RCC 7860 (cell line): ENCODE results near the gene KLHL10.
"Not testable (repeated sequence)": the region's sequence is repeated elsewhere in the genome, so short reads cannot be mapped to it uniquely, and the experiment has no call there.

ENCODE experiments used
- DNase-seq: peaks from one replicate; pipeline ENCODE4 v3.0.0-alpha.2; 2015; ENCODE audit warnings: low spot score
- FAIRE-seq: peaks from 2 replicates; lab custom pipeline; 2012; peaks lifted over from hg19 to GRCh38; lab: Jason Lieb, UNC

KLHL10 gene

DNA sequence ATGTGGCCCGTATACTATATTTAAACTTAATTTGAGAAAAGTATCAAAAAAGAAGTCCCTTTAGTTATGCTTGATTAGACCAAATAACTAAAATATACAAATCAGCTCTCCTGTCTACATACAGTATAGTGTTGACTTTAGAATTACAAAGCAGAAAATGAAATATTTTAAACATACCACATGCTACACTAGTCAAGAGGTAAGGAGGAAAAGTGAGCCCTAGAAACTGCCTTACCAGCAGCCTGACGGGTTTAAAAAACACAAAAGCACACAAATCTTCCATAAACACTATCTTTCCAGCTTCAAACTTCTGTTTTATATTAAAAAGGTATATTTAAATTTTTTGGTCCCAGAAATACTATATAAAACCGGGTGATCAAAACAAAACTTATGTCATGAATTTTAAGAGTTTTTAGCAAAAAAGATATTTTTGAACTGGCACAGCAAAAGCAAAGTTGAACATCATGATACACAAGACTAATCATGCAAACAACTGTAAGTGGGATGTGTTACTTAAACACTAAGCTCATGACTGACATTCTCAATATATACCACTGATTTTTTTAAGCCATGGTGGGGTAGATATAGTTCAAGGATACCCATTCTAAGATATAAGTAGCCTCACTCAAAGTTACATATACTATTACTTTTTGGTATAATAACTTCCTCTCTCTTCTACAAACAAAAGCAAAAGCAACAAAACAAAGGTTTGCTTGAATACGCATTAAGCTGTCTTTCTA is 11.8 kb downstream of the KLHL10 start:
- no peak for FAIRE-seq
- DNase-seq, result no peak

DNA sequence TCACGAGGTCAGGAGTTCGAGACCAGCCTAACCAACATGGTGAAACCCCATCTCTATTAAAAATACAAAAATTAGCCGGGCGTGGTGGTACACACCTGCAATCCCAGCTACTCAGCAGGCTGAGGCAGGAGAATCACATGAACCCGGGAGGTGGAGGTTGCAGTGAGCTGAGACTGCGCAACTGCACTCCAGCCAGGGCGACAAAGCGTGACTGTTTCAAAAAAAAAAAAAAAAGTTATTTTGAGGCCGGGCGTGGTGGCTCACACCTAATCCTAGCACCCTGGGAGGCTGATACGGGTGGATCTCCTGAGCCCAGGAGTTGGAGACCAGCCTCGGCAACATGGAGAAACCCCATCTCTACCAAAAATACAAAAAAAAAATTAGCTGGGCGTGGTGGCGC is 13.8 kb downstream of the KLHL10 start:
- DNase-seq, FAIRE-seq: not testable (repeated sequence)

DNA sequence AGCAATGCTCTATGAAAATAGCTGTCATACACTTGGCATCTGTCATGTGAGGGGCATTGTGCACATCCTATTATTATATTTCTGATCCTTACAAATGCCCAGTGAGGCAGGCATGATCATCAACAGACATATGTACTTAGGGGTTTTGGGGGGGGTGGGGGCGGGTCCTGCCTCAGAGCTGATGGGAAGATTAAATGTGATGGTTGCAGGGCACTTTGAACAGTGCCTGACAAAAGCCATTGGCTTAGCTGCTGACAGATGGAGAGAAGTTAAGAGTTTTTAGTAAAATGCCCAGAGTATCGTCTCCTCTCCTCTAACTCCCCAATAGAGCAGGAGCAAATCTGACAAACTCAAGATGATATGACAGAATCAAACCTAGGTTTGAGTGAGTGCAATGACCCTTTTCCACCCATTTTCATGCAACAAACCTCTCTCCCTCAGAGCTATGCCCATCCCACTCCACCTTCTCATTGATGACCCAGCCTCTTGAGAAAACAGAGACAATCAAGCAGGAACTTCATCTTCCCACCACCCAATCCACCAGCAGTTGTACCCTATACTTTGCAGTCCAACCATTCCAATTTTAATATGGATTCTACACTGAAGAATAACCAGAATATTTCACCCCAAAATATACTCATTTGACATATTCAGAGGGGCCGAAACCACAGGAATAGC is 22.8 kb downstream of the KLHL10 start:
- FAIRE-seq (no peak), DNase-seq (no peak)

DNA sequence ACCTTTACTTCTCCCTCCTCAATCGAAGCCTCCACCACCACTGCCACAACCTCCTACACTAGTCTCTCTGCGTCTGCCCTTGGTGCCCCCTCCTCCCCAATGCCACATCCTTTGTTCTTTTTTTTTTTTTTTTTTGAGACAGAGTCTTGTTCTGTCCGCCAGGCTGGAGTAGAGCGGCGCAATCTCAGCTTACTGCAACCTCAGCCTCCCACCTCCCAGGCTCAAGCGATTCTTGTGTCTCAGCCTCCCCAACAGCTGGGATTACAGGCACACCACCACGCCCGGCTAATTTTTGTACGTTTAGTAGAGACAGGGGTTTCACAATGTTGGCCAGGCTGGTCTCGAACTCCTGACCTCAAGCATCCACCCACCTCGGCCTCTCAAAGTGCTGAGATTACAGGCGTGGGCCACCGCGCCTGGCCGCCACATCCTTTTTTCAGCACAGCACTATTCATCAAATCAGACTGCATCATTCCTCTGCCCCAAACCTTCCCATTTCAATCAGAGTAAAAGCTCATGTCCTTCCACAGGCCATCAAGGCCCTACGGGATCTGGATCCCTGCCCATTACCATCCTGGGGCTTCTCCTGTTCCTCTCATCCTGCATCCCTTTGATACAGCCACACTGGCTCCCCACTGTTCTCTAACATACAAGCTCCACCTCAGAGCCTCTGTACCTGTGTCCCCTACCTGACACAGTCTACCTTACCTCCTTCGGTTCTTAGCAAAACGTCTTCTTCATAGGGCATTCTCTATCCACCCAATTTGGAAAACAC is 25.6 kb downstream of the KLHL10 start:
- DNase-seq, result no peak
- no peak for FAIRE-seq

DNA sequence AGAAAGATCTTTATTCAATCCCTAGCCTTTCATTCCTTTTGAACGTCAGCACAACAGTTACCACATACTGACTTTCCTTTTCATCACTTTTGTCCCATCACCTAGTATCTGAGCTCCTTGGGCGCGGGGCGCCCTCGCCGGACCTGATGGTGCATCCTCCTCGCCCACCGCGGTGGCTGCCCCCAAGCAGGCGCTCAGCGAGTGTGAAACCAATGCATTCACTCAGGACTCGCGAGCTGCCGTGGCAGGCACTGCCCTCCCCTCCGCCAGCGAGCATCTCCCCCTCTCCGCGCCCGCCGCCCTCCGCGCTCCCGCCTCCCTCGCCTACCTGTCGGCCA is 26.8 kb downstream of the KLHL10 start:
- DNase-seq, result no peak
- FAIRE-seq, result no peak

DNA sequence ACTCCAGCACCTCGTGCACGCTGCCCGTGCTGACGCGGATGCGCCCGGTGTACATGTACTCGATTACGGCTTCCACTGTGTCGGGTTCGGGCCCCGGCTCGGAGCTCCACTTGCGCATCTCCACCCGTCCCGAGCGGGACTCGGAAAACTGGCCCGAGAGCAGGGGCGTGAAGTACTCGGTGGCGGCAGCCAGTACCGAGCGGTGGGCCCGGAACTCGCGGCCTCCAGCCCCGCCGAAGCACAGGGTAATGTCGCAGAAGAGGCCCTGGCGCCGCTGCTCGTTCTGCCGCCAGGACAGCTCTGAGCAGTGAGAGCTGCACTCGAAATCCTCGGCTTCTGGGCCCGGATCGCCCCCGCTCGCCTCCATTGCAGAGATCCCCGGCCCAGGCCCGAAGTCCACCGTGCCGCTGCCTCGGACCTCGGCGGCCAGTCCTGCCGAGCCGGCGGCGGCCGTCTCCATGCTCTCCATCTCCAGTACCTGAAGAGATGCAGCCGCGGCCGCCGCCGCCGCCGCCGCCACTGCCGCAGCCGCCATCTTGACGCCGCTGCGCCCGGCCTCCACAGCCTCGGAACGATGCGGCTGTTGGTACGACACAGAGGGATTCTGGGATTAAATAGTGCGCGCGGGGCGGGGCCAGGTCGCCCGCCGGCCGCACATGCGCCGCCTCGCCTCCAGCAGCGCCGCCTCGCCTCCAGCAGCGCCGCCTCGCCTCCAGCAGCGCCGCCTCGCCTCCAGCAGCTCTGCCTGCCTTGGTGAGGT is 27.4 kb downstream of the KLHL10 start, which contains the start of gene KLHL11:
TSS of gene KLHL11 (minus strand) at position 588 of the 760 bp plus-strand sequence. CDS start at position 535, 53 bp downstream.
- no peak for FAIRE-seq
- peak; percentile 74 for DNase-seq

DNA sequence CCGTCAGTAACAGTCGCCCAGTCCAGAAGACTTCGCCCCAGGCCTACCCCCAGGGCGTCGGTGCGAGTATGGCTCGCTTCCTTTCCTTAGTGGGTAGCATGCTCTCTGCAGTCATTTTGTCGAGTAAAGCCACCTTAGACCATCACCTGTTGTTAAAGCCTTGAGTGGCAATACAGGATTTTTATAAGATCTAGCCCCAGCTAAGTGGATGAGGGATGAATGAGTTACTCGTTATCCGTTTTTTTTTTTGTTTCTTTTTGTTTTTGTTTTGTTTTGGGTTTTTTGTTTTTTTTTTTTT is 27.9 kb downstream of the KLHL10 start:
- no peak for FAIRE-seq
- DNase-seq, result no peak

DNA sequence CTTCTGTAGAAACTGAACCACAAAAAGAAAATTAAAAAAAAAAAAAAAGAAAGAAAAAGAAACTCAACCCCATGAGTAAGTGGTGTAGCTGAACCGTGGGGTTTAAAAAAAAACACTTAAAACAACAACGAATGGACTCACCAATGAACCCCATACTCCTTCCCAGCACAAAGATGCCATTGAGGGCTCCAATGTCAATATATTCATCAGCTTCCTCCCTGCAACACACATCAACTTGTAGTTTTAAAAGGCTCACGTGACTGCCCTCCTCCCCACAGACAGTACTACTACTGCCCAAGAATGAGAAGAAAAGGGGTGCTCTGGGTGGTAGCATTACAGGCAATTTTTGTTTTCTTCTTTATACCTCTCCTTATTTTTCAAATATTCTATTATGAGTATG is 30.9 kb downstream of the KLHL10 start:
- FAIRE-seq, result no peak

DNA sequence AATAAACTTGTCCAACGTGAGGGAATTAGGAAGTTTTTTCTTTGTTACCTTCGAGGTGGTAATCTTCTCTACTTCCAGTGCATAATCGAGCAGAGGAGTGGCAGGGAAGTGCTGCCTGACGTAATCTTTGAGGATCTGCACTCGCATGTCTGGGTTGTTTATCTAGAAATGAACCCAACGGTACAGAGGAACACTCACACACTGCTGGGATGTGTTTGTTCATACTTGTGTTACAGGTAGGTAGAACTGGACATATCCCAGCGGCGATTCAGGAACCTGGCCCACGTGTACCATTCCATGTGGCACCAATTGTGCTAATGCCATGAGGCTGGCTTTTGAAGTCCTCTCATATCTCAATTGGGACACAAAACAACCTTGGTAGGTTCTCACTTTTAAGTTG is 31.8 kb downstream of the KLHL10 start:
- DNase-seq, result no peak
- FAIRE-seq, result no peak

More for the DNA sequence above, 30.9 kb downstream of the KLHL10 start:
- DNase-seq, result no peak

DNA sequence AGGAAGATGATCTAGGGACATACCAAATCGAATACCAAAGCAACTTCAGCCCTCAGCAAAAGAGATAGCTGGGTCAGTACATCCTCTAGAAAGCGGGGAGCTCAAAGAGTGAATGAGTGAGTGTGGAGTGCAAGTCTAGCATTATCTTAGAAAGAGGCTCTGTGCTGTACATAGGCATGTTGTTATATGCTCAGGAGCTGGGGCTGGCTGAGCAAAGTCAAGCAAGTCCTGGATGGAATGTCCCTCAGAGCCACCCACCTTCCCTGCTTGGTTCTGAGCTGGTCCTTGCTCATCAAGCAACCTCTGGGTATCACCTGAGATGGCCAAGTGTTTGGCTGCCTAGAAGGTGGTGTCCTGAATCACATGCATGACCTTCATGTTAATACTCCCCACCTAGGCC is 32.5 kb downstream of the KLHL10 start:
- FAIRE-seq, result no peak
- no peak for DNase-seq

DNA sequence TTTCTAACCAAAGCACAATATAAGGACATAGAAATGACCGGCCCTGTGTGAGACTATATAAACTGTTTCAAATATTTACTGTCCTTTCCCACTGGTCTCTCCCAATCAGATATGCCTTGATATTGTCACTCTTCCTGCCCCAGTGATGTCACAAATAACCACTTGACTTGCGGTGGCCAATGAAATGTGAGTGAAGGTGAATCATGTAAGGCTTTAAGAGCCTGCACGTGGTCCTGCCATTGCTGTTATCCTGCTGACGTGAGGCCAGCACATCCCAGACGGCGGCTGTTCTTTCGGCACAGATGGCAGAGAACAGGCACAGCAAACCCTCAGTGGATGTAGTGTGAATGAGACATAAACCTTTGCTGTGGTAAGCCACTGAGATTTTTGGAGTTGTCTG is 33.0 kb downstream of the KLHL10 start:
- DNase-seq (no peak), FAIRE-seq (no peak)

DNA sequence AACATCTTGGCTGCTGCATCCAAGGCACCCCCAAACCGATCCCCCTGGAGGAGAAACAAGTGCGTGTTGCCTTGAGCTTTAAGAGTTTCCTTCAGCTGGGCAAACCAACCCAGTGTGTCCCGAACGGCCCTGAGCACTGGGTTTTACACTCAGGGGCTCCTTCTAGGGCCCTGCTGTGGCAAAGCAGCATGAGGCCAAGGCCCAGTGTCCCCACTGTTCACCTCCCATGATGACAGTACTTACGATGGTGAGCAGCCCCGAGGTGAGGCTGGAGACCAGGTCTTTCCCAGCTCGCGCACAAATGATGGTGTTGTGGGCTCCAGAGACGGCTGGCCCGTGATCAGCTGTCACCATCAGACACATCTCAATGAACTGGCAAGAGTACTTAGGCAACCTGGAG is 34.2 kb downstream of the KLHL10 start:
- FAIRE-seq (no peak), DNase-seq (no peak)

DNA sequence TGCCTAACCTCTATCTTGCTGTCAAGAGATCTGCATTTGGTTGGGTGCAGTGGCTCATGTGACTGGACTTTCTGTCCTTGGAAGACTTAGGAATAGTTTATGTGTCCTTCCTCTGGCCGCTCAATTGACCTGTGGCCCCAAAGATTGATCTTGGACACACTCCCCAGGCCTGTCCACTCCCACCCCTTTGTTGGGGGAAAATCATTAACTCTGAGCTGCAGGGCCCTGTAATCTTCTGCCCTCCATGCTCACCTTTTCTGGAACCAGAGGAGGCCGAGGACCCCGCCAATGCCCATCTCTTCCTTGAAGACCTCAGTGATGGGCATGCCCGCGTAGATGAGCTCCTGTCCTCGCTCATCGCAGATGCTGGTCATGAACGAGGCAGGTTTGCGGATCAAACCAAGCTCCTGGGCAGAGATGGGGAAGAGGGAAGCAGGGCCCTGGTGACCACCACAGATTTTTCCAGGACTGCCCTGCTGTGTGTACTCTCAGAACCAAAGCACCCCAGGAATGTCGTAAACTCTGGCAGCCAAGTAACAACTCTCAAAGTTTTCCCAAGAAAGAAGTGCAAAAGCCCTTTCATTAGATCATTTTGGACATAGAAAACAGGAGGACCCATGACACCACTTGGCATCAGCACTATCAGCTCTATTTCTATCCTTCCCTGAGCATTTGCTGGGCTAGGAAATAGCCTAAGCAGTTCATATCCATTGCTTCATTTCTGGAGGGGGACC is 36.1 kb downstream of the KLHL10 start:
- DNase-seq, result no peak
- no peak for FAIRE-seq

DNA sequence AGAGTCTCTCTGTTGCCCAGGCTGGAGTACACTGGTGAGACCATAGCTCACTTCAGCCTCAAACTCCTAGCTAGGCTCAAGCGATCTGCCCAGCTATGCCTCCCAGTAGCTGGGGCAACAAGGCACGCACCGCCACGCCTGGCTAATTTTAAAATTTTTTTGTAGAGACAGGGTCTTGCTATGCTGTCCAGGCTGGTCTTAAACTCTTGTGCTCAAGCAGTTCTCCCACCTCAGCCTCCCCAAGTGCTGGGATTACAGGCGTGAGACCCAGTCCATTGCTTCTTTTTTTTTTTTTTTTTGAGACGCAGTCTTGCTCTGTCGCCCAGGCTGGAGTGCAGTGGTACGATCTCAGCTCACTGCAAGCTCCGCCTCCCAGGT is 36.7 kb downstream of the KLHL10 start:
- FAIRE-seq, DNase-seq: not testable (repeated sequence)

DNA sequence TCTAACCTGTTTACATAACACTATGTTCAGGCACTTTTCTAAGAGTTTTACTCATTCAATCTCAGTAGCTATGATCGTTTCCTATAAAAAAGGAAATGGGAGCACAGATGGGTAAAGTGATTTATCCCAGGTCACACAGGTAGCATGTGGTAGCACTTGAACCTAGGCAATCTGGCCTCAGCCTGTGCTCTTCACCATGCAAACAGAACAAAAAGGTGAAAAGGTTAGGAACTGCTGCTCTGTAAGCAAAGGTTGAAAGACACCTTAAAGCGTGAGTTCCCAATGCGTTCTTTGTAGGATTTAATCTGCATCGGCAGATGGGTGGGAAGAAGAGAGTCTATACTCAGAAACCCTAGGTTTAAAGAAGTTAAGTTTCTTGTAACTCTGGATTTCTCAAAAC is 42.5 kb downstream of the KLHL10 start:
- DNase-seq (no peak), FAIRE-seq (no peak)

DNA sequence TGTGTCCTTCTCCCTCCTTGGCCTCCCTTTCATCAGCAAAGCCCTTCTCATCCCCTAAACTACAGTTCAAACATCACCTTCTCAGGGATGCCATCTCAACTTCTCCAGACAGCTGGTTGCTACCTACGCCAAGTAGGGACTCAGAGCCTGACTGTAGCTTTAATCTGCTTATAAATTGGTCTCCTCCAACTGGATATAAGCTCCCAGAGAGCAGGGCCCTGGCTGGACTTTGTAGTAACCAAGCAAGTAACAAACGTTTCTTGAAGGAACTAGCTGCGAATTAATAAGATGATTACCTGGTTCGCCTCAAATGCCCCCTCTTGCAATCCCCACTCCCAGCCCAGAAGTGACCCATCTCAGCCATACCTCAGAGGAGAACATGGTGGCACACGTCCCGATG is 45.1 kb downstream of the KLHL10 start:
- no peak for FAIRE-seq
- no peak for DNase-seq

DNA sequence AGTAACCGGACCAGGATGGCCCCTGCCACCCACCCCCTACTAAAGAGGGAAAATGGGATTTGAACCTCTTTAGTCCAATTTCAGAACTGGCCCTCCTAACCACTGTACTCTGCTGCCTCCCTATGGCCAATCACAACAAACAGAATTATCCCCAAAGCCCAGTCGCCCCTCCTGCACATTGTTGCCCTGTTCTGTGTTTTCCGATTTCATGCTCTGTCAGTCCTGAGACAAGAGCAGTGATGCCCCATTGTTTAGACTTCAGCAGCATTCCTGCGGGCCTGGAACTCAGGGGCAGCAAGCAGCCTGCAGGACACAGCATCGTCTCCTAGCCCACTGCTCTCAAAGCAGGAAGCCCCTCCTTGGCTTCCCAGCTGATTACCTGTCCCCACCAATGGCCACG is 48.1 kb downstream of the KLHL10 start:
- DNase-seq (no peak), FAIRE-seq (no peak)

DNA sequence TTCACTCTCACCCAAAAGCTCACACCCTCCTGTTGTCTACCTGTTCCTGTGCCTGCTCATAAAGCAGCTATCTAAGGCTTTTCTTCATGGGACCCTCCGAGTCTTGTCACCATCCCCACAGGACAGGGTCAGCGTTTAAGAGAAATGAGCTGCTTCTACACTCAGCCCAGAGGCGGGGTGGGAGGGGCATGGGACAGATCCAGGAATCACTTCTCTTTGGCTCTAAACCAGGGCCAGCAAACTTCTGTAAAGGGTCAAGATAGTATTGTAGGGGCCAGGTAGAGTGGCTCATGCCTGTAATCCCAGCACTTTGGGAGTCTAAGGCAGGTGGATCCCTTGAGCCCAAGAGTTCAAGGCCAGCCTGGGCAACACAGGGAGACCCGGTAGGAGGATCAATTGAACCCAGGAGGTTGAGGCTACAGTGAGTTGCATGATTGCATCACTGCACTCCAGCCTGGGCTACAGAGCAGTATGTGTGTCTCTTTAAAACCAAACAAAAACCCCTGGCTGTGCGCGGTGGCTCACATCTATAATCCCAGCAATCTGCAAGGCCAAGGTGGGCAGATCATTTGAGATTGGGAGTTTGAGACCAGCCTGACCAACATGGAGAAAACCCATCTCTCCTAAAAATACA is 50.8 kb downstream of the KLHL10 start:
- DNase-seq (no peak), FAIRE-seq (no peak)

DNA sequence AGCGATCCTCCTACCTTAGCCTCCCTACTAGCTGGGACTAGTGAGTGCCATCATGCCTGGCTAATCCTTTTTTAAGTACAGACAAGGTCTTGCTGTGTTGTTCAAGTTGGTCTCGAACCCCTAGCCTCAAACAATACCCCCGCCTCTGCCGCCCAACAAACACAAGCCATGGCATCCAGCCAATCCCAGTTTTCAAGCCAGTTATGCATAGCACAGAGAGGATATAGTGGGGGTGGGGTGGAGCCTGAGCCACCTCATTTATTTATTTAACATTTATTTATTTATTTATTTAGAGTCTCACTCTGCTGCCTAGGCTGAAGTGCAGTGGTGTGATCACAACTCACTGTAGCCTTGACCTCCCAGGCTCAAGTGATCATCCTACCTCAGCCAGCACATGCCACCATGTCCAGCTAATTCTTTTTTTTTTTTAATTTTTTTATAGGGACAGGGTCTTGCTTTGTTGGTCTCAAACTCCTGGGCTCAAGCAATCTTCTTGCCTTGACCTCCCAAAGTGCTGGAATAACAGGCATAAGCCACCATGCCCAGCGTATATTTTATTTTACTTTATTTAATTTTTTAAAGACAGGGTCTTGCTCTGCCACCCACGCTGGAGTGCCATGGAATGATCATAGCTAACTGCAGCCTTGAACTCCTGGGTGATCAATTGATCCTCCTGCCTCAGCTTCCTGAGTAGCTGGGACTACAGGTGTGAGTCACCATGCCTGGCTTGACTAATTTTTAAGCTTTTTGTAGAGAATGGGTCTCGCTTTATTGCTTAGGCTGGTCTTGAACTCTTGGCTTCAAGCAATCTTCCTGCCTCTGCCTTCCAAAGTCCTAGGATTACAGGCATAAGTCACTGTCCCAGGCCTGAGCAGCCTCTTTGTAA is 53.8 kb downstream of the KLHL10 start:
- DNase-seq (no peak), FAIRE-seq (no peak)
